ENCODE results near the gene ZDHHC22. TPM values are rescaled to one million over a fixed set of nuclear protein-coding genes. Genes with fewer than 3 reads are reported as not detected.

Gene ZDHHC22
- total RNA-seq, 1 experiment from 2014 or later, result 0.46 TPM

DNA sequence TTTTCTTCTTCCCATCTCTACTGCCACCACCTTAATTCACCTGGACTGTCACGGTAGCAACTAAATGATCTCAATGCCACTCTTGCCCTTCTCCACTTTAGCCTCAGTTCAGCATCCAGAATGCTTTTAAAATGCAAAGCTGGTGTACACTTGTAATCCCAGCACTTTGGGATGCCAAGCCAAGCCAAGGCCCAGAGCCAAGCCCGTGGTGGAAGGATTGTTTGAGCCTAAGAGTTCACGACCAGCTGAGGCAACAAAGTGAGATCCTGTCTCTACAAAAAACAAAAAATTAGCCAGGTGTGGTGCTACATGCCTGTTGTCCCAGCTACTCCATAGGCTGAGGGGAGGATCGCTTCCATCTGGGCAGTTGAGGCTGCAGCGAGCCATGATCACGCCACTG is 37.6 kb downstream of the ZDHHC22 start:
- intact Hi-C loops (cut with micrococcal nuclease; ENCODE audit: unreplicated experiment), result no loop called here
- no peak for ATAC-seq
- CTCF ChIA-PET, result no interaction called here

GRCh38 chr14:77103475-77103874 is 38.1 kb downstream of the ZDHHC22 start:
- peaks cover 10% of the 10 kb centered on the region for H3K4me1 ChIP-seq (ENCODE audit: control insufficient read depth, insufficient read depth, low read length)
- H3K4me3 ChIP-seq (ENCODE audit: low read depth in 2 of 2, low read length in 2 of 2), result no peak overlapping the region
- no TSS peak for BruUV-seq (replicated peaks)
- no peak overlapping the region for H3K27ac ChIP-seq (ENCODE audit: low read length)
- POLR2A ChIA-PET, result no interaction called here
- in situ Hi-C loops (cut with HindIII; ENCODE audit: low pct_unique_long_range_greater_than_20kb, low sequenced_read_pairs) (no loop called here), intact Hi-C loops (cut with micrococcal nuclease; ENCODE audit: unreplicated experiment) (no loop called here)
- CTCF ChIA-PET, result no interaction called here
- no peak for DNase-seq (ENCODE audit: low read depth, low spot score)
- ATAC-seq, result no peak
- H3K27me3 ChIP-seq (ENCODE audit: control insufficient read depth, insufficient read depth, low read length), result no peaks in the 10 kb centered on the region
- peaks cover 2% of the 10 kb centered on the region for H3K36me3 ChIP-seq (ENCODE audit: control insufficient read depth, insufficient read depth, low read length)
- TF ChIP-seq CTCF (IDR thresholded peaks at IDR 0.05), result no peak
- no peak for TF ChIP-seq POLR2AphosphoS5 (IDR thresholded peaks at IDR 0.05; ENCODE audit: low read depth, low read length)
- no peak for TF ChIP-seq SIN3A (IDR thresholded peaks at IDR 0.05; ENCODE audit: borderline replicate concordance, insufficient read depth, low read depth, low read length)
- TF ChIP-seq REST (IDR thresholded peaks at IDR 0.05; ENCODE audit: insufficient read depth in 1 of 2, low read depth in 2 of 2, low read length in 1 of 2), result no peak
- TF ChIP-seq TCF7L2 (IDR thresholded peaks at IDR 0.05; ENCODE audit: low read depth, low read length), result no peak
- no peaks in the 10 kb centered on the region for H3K9me3 ChIP-seq (ENCODE audit: control insufficient read depth, insufficient read depth, low read depth, low read length)

More for the DNA sequence above, 37.6 kb downstream of the ZDHHC22 start:
- in situ Hi-C loops (cut with HindIII; ENCODE audit: low pct_unique_long_range_greater_than_20kb, low sequenced_read_pairs), result no loop called here
- peaks cover 9% of the 10 kb centered on the region for H3K4me1 ChIP-seq (ENCODE audit: control insufficient read depth, insufficient read depth, low read length)
- no peaks in the 10 kb centered on the region for H3K27me3 ChIP-seq (ENCODE audit: control insufficient read depth, insufficient read depth, low read length)
- TF ChIP-seq CTCF (IDR thresholded peaks at IDR 0.05) (no peak), TCF7L2 (IDR thresholded peaks at IDR 0.05; ENCODE audit: low read depth, low read length) (no peak), SIN3A (IDR thresholded peaks at IDR 0.05; ENCODE audit: borderline replicate concordance, insufficient read depth, low read depth, low read length) (no peak), REST (IDR thresholded peaks at IDR 0.05; ENCODE audit: insufficient read depth in 1 of 2, low read depth in 2 of 2, low read length in 1 of 2) (no peak), POLR2AphosphoS5 (IDR thresholded peaks at IDR 0.05; ENCODE audit: low read depth, low read length) (no peak)
- no peak overlapping the region for H3K27ac ChIP-seq (ENCODE audit: low read length)
- BruUV-seq (replicated peaks), result no TSS peak
- POLR2A ChIA-PET, result no interaction called here
- DNase-seq (ENCODE audit: low read depth, low spot score), result no peak
- no peak overlapping the region for H3K4me3 ChIP-seq (ENCODE audit: low read depth in 2 of 2, low read length in 2 of 2)
- peaks cover 2% of the 10 kb centered on the region for H3K36me3 ChIP-seq (ENCODE audit: control insufficient read depth, insufficient read depth, low read length)
- H3K9me3 ChIP-seq (ENCODE audit: control insufficient read depth, insufficient read depth, low read depth, low read length), result no peaks in the 10 kb centered on the region
